ENCODE data around the gene CDC6.

CDC6 gene

DNA sequence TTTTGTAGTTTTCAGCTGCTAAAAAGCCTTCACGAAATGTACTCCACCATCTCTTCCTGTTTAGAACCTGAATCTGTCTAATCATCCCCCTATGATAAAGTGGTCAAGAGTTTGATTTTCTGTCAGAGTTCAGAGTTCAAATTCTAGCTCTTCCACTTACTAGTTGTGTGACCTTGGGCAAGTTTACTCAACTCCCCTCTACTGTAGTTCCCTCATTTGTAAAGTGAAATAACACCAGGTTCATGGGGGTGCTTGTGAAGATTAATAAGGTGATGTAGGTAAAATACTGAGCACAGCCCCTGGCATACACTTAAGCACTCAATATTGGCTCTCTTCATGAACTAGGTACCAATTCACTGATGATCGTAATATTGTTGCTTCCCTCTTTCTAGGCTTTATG lies 1.2 kb upstream of the CDC6 start:
- H3K23ac ChIP-seq (ENCODE audit: low read length in 2 of 2): no peak overlapping the region
- H3K18ac ChIP-seq (ENCODE audit: low read depth in 1 of 2, low read length in 2 of 2): no peak overlapping the region
- H4K91ac ChIP-seq (ENCODE audit: low read length): no peak overlapping the region
- no peak overlapping the region for H3K4me3 ChIP-seq (ENCODE audit: insufficient read depth in 1 of 2, low read depth in 1 of 2, low read length in 2 of 2)
- no peak overlapping the region for H3K14ac ChIP-seq (ENCODE audit: low read length in 2 of 2)
- no peak overlapping the region for H2AFZ ChIP-seq (ENCODE audit: low read depth, low read length)
- H3K4ac ChIP-seq (ENCODE audit: low read depth in 1 of 2, low read length in 2 of 2): no peak overlapping the region
- H3K9me3 ChIP-seq (ENCODE audit: control insufficient read depth, low read length): no peaks in the 10 kb centered on the region
- no peak overlapping the region for H2BK15ac ChIP-seq (ENCODE audit: low read depth, poor library complexity, severe bottlenecking)
- no peak overlapping the region for H4K8ac ChIP-seq (ENCODE audit: low read length)
- H2BK12ac ChIP-seq (ENCODE audit: low read length in 2 of 2): no peak overlapping the region
- no peak overlapping the region for H2AK5ac ChIP-seq (ENCODE audit: low read length, severe bottlenecking)
- H3K4me1 ChIP-seq (ENCODE audit: control insufficient read depth, insufficient read depth, low read depth, low read length): peaks cover 17% of the 10 kb centered on the region
- no CpG with 5 or more reads among the region's 2 CpGs for WGBS
- no peaks in the 10 kb centered on the region for H3K27me3 ChIP-seq (ENCODE audit: control insufficient read depth in 1 of 2, insufficient read depth in 1 of 2, low read length in 2 of 2)
- H2BK5ac ChIP-seq (ENCODE audit: low read depth, low read length, poor library complexity, severe bottlenecking): no peak overlapping the region
- H2BK120ac ChIP-seq (ENCODE audit: low read depth, low read length): no peak overlapping the region
- peaks cover 5 to 14% of the 10 kb centered on the region in 2 experiments for H3K36me3 ChIP-seq (ENCODE audit: control insufficient read depth in 1 of 2, insufficient read depth in 2 of 2, low read depth in 1 of 2, low read length in 2 of 2)
- no peak overlapping the region for H3K9ac ChIP-seq (ENCODE audit: low read length)
- DNase-seq: no peak
- no peak overlapping the region for H3K27ac ChIP-seq (ENCODE audit: low read length, poor library complexity, severe bottlenecking)
- peaks cover 8% of the 10 kb centered on the region for H3K79me1 ChIP-seq (replicated peaks; ENCODE audit: low read length, poor library complexity, severe bottlenecking)
- no peak overlapping the region for H3K4me2 ChIP-seq (ENCODE audit: low read length, poor library complexity, severe bottlenecking)

DNA sequence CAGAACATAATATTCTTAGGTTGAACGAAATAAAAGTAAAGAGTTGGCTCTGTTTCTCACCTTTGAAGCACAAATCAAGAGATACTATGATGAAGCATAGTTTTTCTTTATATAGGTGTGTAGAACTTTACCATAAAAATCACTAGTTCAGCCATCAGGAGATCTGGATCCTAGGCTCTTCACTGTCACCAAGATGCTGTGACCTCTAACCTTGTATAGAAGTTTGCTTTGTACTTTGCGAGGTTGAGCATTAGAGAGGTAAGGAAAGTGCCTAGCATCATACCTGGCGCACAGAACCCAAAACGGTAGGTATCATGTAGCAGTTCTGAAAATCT lies 553 bp upstream of the CDC6 start:
- Histone ChIP-seq H3K4ac (ENCODE audit: low read depth in 1 of 2, low read length in 2 of 2) (no peak overlapping the region), H3K9ac (ENCODE audit: low read length) (peak overlapping the region; percentile 56), H4K8ac (ENCODE audit: low read length) (peak overlapping the region; percentile 55), H2BK12ac (ENCODE audit: low read length in 2 of 2) (no peak overlapping the region), H2BK120ac (ENCODE audit: low read depth, low read length) (no peak overlapping the region), H3K18ac (ENCODE audit: low read depth in 1 of 2, low read length in 2 of 2) (no peak overlapping the region), H2BK15ac (ENCODE audit: low read depth, poor library complexity, severe bottlenecking) (no peak overlapping the region), H3K23ac (ENCODE audit: low read length in 2 of 2) (no peak overlapping the region), H2BK5ac (ENCODE audit: low read depth, low read length, poor library complexity, severe bottlenecking) (no peak overlapping the region), H3K27ac (ENCODE audit: low read length, poor library complexity, severe bottlenecking) (no peak overlapping the region), H3K14ac (ENCODE audit: low read length in 2 of 2) (no peak overlapping the region), H4K91ac (ENCODE audit: low read length) (peak overlapping the region; percentile 53), H3K79me1 (replicated peaks; ENCODE audit: low read length, poor library complexity, severe bottlenecking) (peaks cover 8% of the 10 kb centered on the region), H3K4me3 (ENCODE audit: insufficient read depth in 1 of 2, low read depth in 1 of 2, low read length in 2 of 2) (peak overlapping the region in 1 of 2 experiments; percentile 57), H3K27me3 (ENCODE audit: control insufficient read depth in 1 of 2, insufficient read depth in 1 of 2, low read length in 2 of 2) (no peaks in the 10 kb centered on the region), H2AFZ (ENCODE audit: low read depth, low read length) (no peak overlapping the region), H3K9me3 (ENCODE audit: control insufficient read depth, low read length) (no peaks in the 10 kb centered on the region), H2AK5ac (ENCODE audit: low read length, severe bottlenecking) (no peak overlapping the region), H3K4me1 (ENCODE audit: control insufficient read depth, insufficient read depth, low read depth, low read length) (peaks cover 17% of the 10 kb centered on the region), H3K4me2 (ENCODE audit: low read length, poor library complexity, severe bottlenecking) (no peak overlapping the region), H3K36me3 (ENCODE audit: control insufficient read depth in 1 of 2, insufficient read depth in 2 of 2, low read depth in 1 of 2, low read length in 2 of 2) (peaks cover 4 to 7% of the 10 kb centered on the region in 2 experiments)
- WGBS: 26% methylated on average over 3 of the region's 4 CpGs
- DNase-seq: no peak

GRCh38 chr17:40290629-40291280 lies 3.1 kb downstream of the CDC6 start:
- Histone ChIP-seq H4K8ac (ENCODE audit: low read length) (no peak overlapping the region), H2AFZ (ENCODE audit: low read depth, low read length) (no peak overlapping the region), H3K27ac (ENCODE audit: low read length, poor library complexity, severe bottlenecking) (peak overlapping the region; percentile 3), H3K23ac (ENCODE audit: low read length in 2 of 2) (no peak overlapping the region), H3K9me3 (ENCODE audit: control insufficient read depth, low read length) (no peaks in the 10 kb centered on the region), H3K4me2 (ENCODE audit: low read length, poor library complexity, severe bottlenecking) (no peak overlapping the region), H3K4me3 (ENCODE audit: insufficient read depth in 1 of 2, low read depth in 1 of 2, low read length in 2 of 2) (no peak overlapping the region), H4K91ac (ENCODE audit: low read length) (no peak overlapping the region), H2BK120ac (ENCODE audit: low read depth, low read length) (no peak overlapping the region), H2AK5ac (ENCODE audit: low read length, severe bottlenecking) (no peak overlapping the region), H2BK15ac (ENCODE audit: low read depth, poor library complexity, severe bottlenecking) (no peak overlapping the region), H3K14ac (ENCODE audit: low read length in 2 of 2) (no peak overlapping the region), H3K18ac (ENCODE audit: low read depth in 1 of 2, low read length in 2 of 2) (no peak overlapping the region), H3K79me1 (replicated peaks; ENCODE audit: low read length, poor library complexity, severe bottlenecking) (peaks cover 10% of the 10 kb centered on the region), H3K36me3 (ENCODE audit: control insufficient read depth in 1 of 2, insufficient read depth in 2 of 2, low read depth in 1 of 2, low read length in 2 of 2) (peaks cover 3 to 13% of the 10 kb centered on the region in 2 experiments), H3K4ac (ENCODE audit: low read depth in 1 of 2, low read length in 2 of 2) (peak overlapping the region in 1 of 2 experiments; percentile 58), H3K27me3 (ENCODE audit: control insufficient read depth in 1 of 2, insufficient read depth in 1 of 2, low read length in 2 of 2) (no peaks in the 10 kb centered on the region), H2BK12ac (ENCODE audit: low read length in 2 of 2) (no peak overlapping the region), H3K9ac (ENCODE audit: low read length) (peak overlapping the region; percentile 48), H3K4me1 (ENCODE audit: control insufficient read depth, insufficient read depth, low read depth, low read length) (peaks cover 8% of the 10 kb centered on the region), H2BK5ac (ENCODE audit: low read depth, low read length, poor library complexity, severe bottlenecking) (no peak overlapping the region)
- 55% methylated on average over 4 of the region's 4 CpGs for WGBS
- DNase-seq: peak; percentile 97

DNA sequence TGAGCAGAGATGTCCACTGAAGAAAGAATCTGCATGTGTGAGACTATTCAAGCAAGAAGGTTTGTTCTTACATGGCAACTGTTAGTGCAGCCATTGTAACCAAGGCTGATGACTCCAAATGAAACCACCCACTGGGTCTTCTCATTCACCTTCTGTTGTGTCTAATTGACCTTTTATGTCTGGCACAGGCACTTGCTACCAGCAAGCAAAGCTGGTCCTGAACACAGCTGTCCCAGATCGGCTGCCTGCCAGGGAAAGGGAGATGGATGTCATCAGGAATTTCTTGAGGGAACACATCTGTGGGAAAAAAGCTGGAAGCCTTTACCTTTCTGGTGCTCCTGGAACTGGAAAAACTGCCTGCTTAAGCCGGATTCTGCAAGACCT lies 3.6 kb downstream of the CDC6 start:
- Histone ChIP-seq H2AFZ (ENCODE audit: low read depth, low read length) (no peak overlapping the region), H3K9me3 (ENCODE audit: control insufficient read depth, low read length) (no peaks in the 10 kb centered on the region), H3K14ac (ENCODE audit: low read length in 2 of 2) (no peak overlapping the region), H2BK120ac (ENCODE audit: low read depth, low read length) (peak overlapping the region; percentile 34), H2BK12ac (ENCODE audit: low read length in 2 of 2) (peak overlapping the region in 1 of 2 experiments; percentile 1), H3K18ac (ENCODE audit: low read depth in 1 of 2, low read length in 2 of 2) (no peak overlapping the region), H3K4me3 (ENCODE audit: insufficient read depth in 1 of 2, low read depth in 1 of 2, low read length in 2 of 2) (no peak overlapping the region), H3K27me3 (ENCODE audit: control insufficient read depth in 1 of 2, insufficient read depth in 1 of 2, low read length in 2 of 2) (no peaks in the 10 kb centered on the region), H3K4me1 (ENCODE audit: control insufficient read depth, insufficient read depth, low read depth, low read length) (peaks cover 8% of the 10 kb centered on the region), H4K91ac (ENCODE audit: low read length) (no peak overlapping the region), H2BK5ac (ENCODE audit: low read depth, low read length, poor library complexity, severe bottlenecking) (no peak overlapping the region), H4K8ac (ENCODE audit: low read length) (no peak overlapping the region), H3K4ac (ENCODE audit: low read depth in 1 of 2, low read length in 2 of 2) (no peak overlapping the region), H2AK5ac (ENCODE audit: low read length, severe bottlenecking) (no peak overlapping the region), H2BK15ac (ENCODE audit: low read depth, poor library complexity, severe bottlenecking) (no peak overlapping the region), H3K23ac (ENCODE audit: low read length in 2 of 2) (no peak overlapping the region), H3K4me2 (ENCODE audit: low read length, poor library complexity, severe bottlenecking) (no peak overlapping the region), H3K36me3 (ENCODE audit: control insufficient read depth in 1 of 2, insufficient read depth in 2 of 2, low read depth in 1 of 2, low read length in 2 of 2) (peaks cover 5 to 15% of the 10 kb centered on the region in 2 experiments), H3K79me1 (replicated peaks; ENCODE audit: low read length, poor library complexity, severe bottlenecking) (peaks cover 10% of the 10 kb centered on the region), H3K27ac (ENCODE audit: low read length, poor library complexity, severe bottlenecking) (no peak overlapping the region), H3K9ac (ENCODE audit: low read length) (peak overlapping the region; percentile 3)
- DNase-seq: no peak
- WGBS: 88% methylated on average over 2 of the region's 2 CpGs

Data from mesenchymal stem cell (in vitro differentiated cells and primary cell).